Spleen (tissue), 11 donors: ENCODE measurements around the gene UNCX. TPM values are rescaled to one million over a fixed set of nuclear protein-coding genes. Genes with fewer than 3 reads are reported as not detected.
"Not testable (repeated sequence)": the region's sequence is repeated elsewhere in the genome, so short reads cannot be mapped to it uniquely, and the experiment has no call there.

Experiments used
- DNase-seq: peaks from one replicate; pipeline ENCODE4 v3.0.0-alpha.2; 2020
- H3K27ac ChIP-seq, 8 donors: fragments of 200-600 bp; sonication (generic) in 7 of 8; 1 replicate in 4 of 8; 2 replicates in 4 of 8; pipeline versions ENCODE4 v1.5.0 to v1.8.0; 2016 to 2021; ENCODE audit warnings: inconsistent platforms in 4 of 8, mild to moderate bottlenecking in 4 of 8, moderate library complexity in 1 of 8
- H3K27me3 ChIP-seq, 7 donors: fragments of 200-600 bp; sonication (generic) in 6 of 7; replicated peaks in 1 of 7; 1 replicate in 4 of 7; 2 replicates in 3 of 7; pipeline versions ENCODE4 v1.5.0 to v1.8.0; 2016 to 2021; ENCODE audit warnings: inconsistent platforms in 3 of 7, mild to moderate bottlenecking in 1 of 7
- H3K36me3 ChIP-seq, 6 donors: fragments of 200-600 bp; sonication (generic) in 5 of 6; 1 replicate in 4 of 6; 2 replicates in 2 of 6; pipeline versions ENCODE4 v1.5.0 to v1.8.0; 2016 to 2021; ENCODE audit warnings: inconsistent platforms in 2 of 6
- H3K4me1 ChIP-seq, 6 donors: fragments of 200-600 bp; sonication (generic) in 5 of 6; 1 replicate in 3 of 6; 2 replicates in 3 of 6; pipeline versions ENCODE4 v1.5.0 to v1.8.0; 2016 to 2021; ENCODE audit warnings: inconsistent platforms in 3 of 6
- H3K4me3 ChIP-seq, 8 donors: fragments of 200-600 bp; sonication (generic) in 7 of 8; 1 replicate in 4 of 8; 2 replicates in 4 of 8; pipeline versions ENCODE4 v1.5.0 to v1.8.0; 2016 to 2021; ENCODE audit warnings: inconsistent platforms in 4 of 8, mild to moderate bottlenecking in 4 of 8, moderate library complexity in 2 of 8
- H3K9me3 ChIP-seq, 8 donors: fragments of 200-600 bp; sonication (generic) in 7 of 8; 1 replicate in 4 of 8; 2 replicates in 4 of 8; pipeline versions ENCODE4 v1.5.0 to v1.8.0; 2016 to 2021; ENCODE audit warnings: inconsistent platforms in 4 of 8
- POLR2A ChIP-seq, 3 donors: fragments of 450-650 bp; IDR thresholded peaks; one replicate each; pipeline ENCODE4 v1.5.1; 2017; ENCODE audit warnings: antibody characterized with exemption in 3 of 3, mild to moderate bottlenecking in 1 of 3
- POLR2AphosphoS5 ChIP-seq, 3 donors: sonication (generic); formaldehyde crosslinking; IDR thresholded peaks; one replicate each; pipeline ENCODE4 v1.5.1; 2017; ENCODE audit warnings: antibody characterized with exemption in 3 of 3
- WGBS, 5 donors: extraction: QIAGEN DNeasy Blood & Tissue Kit in 3 of 5; methylation state at CpG; one replicate each; pipeline versions ENCODE4 v1.1.5 to v1.1.7; 2013 to 2018; 5-methylcytosine and 5-hydroxymethylcytosine counted together
- intact Hi-C: fragments of 100-400 bp; cut with DNase I; formaldehyde crosslinking; loops from one replicate; pipeline ENCODE4 v1.15.0; 2023; ENCODE audit warnings: low total_unique reads
- polyA plus RNA-seq, 3 donors: library from polyadenylated mRNA; stranded (reverse); fragments of 200-250 nt; gene quantifications; one replicate each; pipeline ENCODE4 v1.2.1, GENCODE V29; 2013
- total RNA-seq, 7 donors: library from RNA; depleted of rRNA in 3 of 7; stranded (reverse); fragments of >200 nt in 3 of 7; fragmentation: NEBNext Ultra II Directional in 4 of 7; extraction: Animal tissue kit (Norgen Biotek cat#: 25700) in 4 of 7; gene quantifications; one replicate each; pipeline versions ENCODE4 v1.1.0 to v1.2.1, GENCODE V29; 2016 to 2021
- TF ChIP-seq, protein P1 (sequence below), 11 experiments: fragments of 200-600 bp in 7 of 11; fragments of 450-650 bp in 4 of 11; sonication (generic) in 4 of 11; IDR thresholded peaks in 8 of 11; conservative IDR thresholded peaks in 3 of 11; 1 replicate in 7 of 11; 2 replicates in 4 of 11; pipeline versions ENCODE4 v1.4.0 to v1.8.0; 2016 to 2021; ENCODE audit warnings: antibody characterized with exemption in 11 of 11, inconsistent platforms in 4 of 11, mild to moderate bottlenecking in 1 of 11
- donor health status: healthy with polysubstance abuse.
- donor health status: DM: no; HTN: no; CAD: no; lungs with moderate emphysema.
- donor health status: DM: no; HTN: no; CAD: no.
- donor health status: Bipolar disorder and iron deficiency.
- donor health status: healthy.
- donor health status: DM: no; HTN: no; CAD: no.
- donor health status: DM: yes; HTN: yes; CAD: no.

Gene UNCX
- total and polyA plus RNA-seq, 10 donors = not detected

- TF ChIP-seq POLR2AphosphoS5 (IDR thresholded peaks at IDR 0.05) = no peak
- 33 to 53% (median 51%) methylated on average over 22 to 35 of the region's 35 CpGs for WGBS, 5 donors
- Histone ChIP-seq H3K36me3 (no peaks in the 10 kb centered on the region), H3K4me3 (peak overlapping the region in 1 of 8 donors; percentile 13), H3K4me1 (peaks cover 0 to 13% (median 8%) of the 10 kb centered on the region in 6 donors), H3K27ac (no peak overlapping the region), H3K27me3 (peaks cover 2 to 91% (median 48%) of the 10 kb centered on the region in 7 donors), H3K9me3 (peaks cover 0 to under 1% (median 0%) of the 10 kb centered on the region in 8 donors)
- DNase-seq = no peak
- intact Hi-C loops = no loop called here
Measured at GRCh38 chr7:1210979-1211608, 21.6 kb upstream of the UNCX start.

GRCh38 chr7:1211611-1212010 is 21.1 kb upstream of the UNCX start:
- DNase-seq = no peak
- 68 to 86% (median 79%) methylated on average over 4 to 11 of the region's 11 CpGs for WGBS, 5 donors
- no peaks in the 10 kb centered on the region for H3K36me3 ChIP-seq

DNA sequence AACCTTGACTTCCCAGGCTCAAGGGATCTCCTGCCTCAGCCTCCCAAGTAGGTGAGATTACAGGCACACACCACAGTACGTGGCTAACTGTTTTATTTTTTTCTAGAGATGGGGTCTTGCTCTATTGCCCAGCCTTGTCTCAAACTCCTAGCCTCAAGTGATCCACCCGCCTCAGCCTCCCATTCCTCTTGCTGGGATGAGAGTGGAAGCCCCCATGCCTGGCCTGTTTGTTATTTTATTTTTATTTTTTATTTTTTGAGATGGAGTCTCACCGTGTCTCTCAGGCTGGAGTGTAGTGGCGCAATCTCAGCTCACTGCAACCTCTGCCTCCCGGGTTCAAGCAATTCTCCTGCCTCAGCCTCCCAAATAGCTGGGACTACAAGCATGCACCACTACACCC is 20.6 kb upstream of the UNCX start:
- WGBS, 5 donors = 81 to 91% (median 86%) methylated on average over 5 of the region's 5 CpGs
- Histone ChIP-seq H3K27me3 (peaks cover 2 to 100% (median 48%) of the 10 kb centered on the region in 7 donors), H3K4me1 (peaks cover 0 to 13% (median 8%) of the 10 kb centered on the region in 6 donors)
- H3K36me3 ChIP-seq, DNase-seq, H3K9me3 ChIP-seq, H3K4me3 ChIP-seq, H3K27ac ChIP-seq, intact Hi-C loops: not testable (repeated sequence)

More at GRCh38 chr7:1211611-1212010, 21.1 kb upstream of the UNCX start:
- TF ChIP-seq POLR2AphosphoS5 (IDR thresholded peaks at IDR 0.05) (no peak), POLR2A (IDR thresholded peaks at IDR 0.05) (no peak)
- TF ChIP-seq, protein P1, sequence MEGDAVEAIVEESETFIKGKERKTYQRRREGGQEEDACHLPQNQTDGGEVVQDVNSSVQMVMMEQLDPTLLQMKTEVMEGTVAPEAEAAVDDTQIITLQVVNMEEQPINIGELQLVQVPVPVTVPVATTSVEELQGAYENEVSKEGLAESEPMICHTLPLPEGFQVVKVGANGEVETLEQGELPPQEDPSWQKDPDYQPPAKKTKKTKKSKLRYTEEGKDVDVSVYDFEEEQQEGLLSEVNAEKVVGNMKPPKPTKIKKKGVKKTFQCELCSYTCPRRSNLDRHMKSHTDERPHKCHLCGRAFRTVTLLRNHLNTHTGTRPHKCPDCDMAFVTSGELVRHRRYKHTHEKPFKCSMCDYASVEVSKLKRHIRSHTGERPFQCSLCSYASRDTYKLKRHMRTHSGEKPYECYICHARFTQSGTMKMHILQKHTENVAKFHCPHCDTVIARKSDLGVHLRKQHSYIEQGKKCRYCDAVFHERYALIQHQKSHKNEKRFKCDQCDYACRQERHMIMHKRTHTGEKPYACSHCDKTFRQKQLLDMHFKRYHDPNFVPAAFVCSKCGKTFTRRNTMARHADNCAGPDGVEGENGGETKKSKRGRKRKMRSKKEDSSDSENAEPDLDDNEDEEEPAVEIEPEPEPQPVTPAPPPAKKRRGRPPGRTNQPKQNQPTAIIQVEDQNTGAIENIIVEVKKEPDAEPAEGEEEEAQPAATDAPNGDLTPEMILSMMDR (IDR thresholded peaks at IDR 0.05 in 8 of 11, conservative IDR thresholded peaks at IDR 0.05 in 3 of 11) = no peak
- Histone ChIP-seq H3K4me1 (peaks cover 0 to 13% (median 8%) of the 10 kb centered on the region in 6 donors), H3K4me3 (no peak overlapping the region), H3K9me3 (peaks cover 0 to 6% (median 3%) of the 10 kb centered on the region in 8 donors), H3K27ac (no peak overlapping the region), H3K27me3 (peaks cover 2 to 96% (median 48%) of the 10 kb centered on the region in 7 donors)
- intact Hi-C loops = no loop called here

DNA sequence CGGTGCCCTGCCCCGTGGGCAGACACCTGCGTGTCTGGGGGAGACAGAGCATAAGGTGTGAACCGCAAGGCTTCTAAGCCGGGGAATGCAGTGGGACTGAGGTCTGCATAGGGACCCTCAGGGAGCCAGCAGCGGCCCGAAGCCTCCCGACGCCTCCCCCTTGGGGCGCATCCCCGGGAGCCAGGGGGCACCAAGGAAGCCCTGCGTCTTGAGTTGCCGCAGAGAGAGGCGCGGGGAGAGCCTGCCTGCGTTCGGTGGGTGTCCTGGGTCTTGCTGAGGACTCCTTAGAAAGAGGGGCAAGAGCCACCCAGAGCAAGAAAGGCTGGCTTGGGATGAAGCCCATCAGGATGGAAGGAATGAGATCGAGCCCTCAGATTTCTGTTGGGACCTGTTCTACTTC is 18.2 kb upstream of the UNCX start:
- peaks cover 0 to 13% (median 8%) of the 10 kb centered on the region in 6 donors for H3K4me1 ChIP-seq
- no peak overlapping the region for H3K4me3 ChIP-seq
- H3K27me3 ChIP-seq = peaks cover 2 to 100% (median 44%) of the 10 kb centered on the region in 7 donors
- H3K36me3 ChIP-seq = no peaks in the 10 kb centered on the region
- intact Hi-C loops = no loop called here
- 68 to 81% (median 80%) methylated on average over 18 of the region's 18 CpGs for WGBS, 5 donors
- H3K9me3 ChIP-seq = peaks cover 0 to 9% (median 3%) of the 10 kb centered on the region in 8 donors
- no peak for DNase-seq
- no peak overlapping the region for H3K27ac ChIP-seq
- no peak for TF ChIP-seq POLR2AphosphoS5 (IDR thresholded peaks at IDR 0.05)
- TF ChIP-seq, protein P1 (IDR thresholded peaks at IDR 0.05 in 8 of 11, conservative IDR thresholded peaks at IDR 0.05 in 3 of 11) = no peak
- no peak for TF ChIP-seq POLR2A (IDR thresholded peaks at IDR 0.05)

- WGBS, 5 donors = 65 to 73% (median 68%) methylated on average over 18 to 24 of the region's 24 CpGs
- no peaks in the 10 kb centered on the region for H3K36me3 ChIP-seq
- peaks cover 0 to 9% (median 3%) of the 10 kb centered on the region in 8 donors for H3K9me3 ChIP-seq
- no peak for TF ChIP-seq POLR2A (IDR thresholded peaks at IDR 0.05)
- no peak for TF ChIP-seq POLR2AphosphoS5 (IDR thresholded peaks at IDR 0.05)
- TF ChIP-seq, protein P1 (IDR thresholded peaks at IDR 0.05 in 8 of 11, conservative IDR thresholded peaks at IDR 0.05 in 3 of 11) = no peak
- H3K27ac ChIP-seq = no peak overlapping the region
- H3K4me1 ChIP-seq = no peaks in the 10 kb centered on the region
- intact Hi-C loops = no loop called here
- peaks cover 0 to 100% (median 41%) of the 10 kb centered on the region in 7 donors for H3K27me3 ChIP-seq
- no peak for DNase-seq
- no peak overlapping the region for H3K4me3 ChIP-seq
Measured at GRCh38 chr7:1218541-1219165, 14.0 kb upstream of the UNCX start.
